IMR-90 (cell line): ENCODE results near the gene DMRTC2. TPM values are rescaled to one million over a fixed set of nuclear protein-coding genes. Genes with fewer than 3 reads are reported as not detected.

Experiments
- ATAC-seq: fragments of 200-7000 bp; cut with Tn5 transposase; 2 replicates; pipeline ENCODE4 v1.9.1; 2020; ENCODE audit warnings: low read depth, mild to moderate bottlenecking, moderate library complexity
- BruUV-seq: library from RNA; stranded (reverse); fragments of 400-500 nt; replicated peaks from 2 replicates; lab custom pipeline; 2021; lab: Mats Ljungman, UMichigan
- CTCF ChIA-PET: fragments of 300-600 bp; formaldehyde crosslinking; extraction: SDS; loops from one replicate; lab custom pipeline; 2021; ENCODE audit warnings: antibody characterized with exemption; lab: Yijun Ruan, JAX
- POLR2A ChIA-PET: fragments of 300-600 bp; sonication (Branson Sonifier 250); formaldehyde crosslinking; loops from one replicate; lab custom pipeline; 2022; ENCODE audit warnings: antibody characterized with exemption; ENCODE audit not compliant: unreplicated experiment; lab: Charles Lee
- DNase-seq: peaks from one replicate; pipeline ENCODE4 v3.0.0; 2013
- H2AFZ ChIP-seq: replicated peaks from 2 replicates; pipeline ENCODE3; 2013; ENCODE audit warnings: low read length, mild to moderate bottlenecking; ENCODE audit not compliant: poor library complexity
- H2AK5ac ChIP-seq: 2 replicates; pipeline ENCODE4 v1.6.1; 2013; ENCODE audit warnings: low read depth, low read length, inconsistent platforms
- H2AK9ac ChIP-seq: replicated peaks from 2 replicates; pipeline ENCODE3; 2013; ENCODE audit warnings: mild to moderate bottlenecking, low read depth, low read length, moderate library complexity; ENCODE audit not compliant: poor library complexity
- H2BK120ac ChIP-seq: 2 replicates; pipeline ENCODE4 v1.6.1; 2013; ENCODE audit warnings: low read depth, low read length, inconsistent platforms
- H2BK15ac ChIP-seq: 3 replicates; pipeline ENCODE4 v1.6.1; 2013; ENCODE audit warnings: low read depth, low read length, inconsistent platforms
- H2BK20ac ChIP-seq: 2 replicates; pipeline ENCODE4 v1.6.1; 2013; ENCODE audit warnings: low read depth, mild to moderate bottlenecking, inconsistent platforms, low read length, moderate library complexity
- H2BK5ac ChIP-seq: 2 replicates; pipeline ENCODE4 v1.6.1; 2013; ENCODE audit warnings: mild to moderate bottlenecking, low read depth, low read length, inconsistent platforms; ENCODE audit not compliant: poor library complexity, severe bottlenecking
- H3K14ac ChIP-seq: replicated peaks from 2 replicates; pipeline ENCODE4 v1.6.1; 2013; ENCODE audit warnings: low read depth, low read length, inconsistent platforms
- H3K18ac ChIP-seq: 2 replicates; pipeline ENCODE4 v1.6.1; 2013; ENCODE audit warnings: low read depth, low read length, control low read depth
- H3K23ac ChIP-seq: 2 replicates; pipeline ENCODE4 v1.6.1; 2013; ENCODE audit warnings: low read depth, low read length, inconsistent platforms
- H3K27ac ChIP-seq: 2 replicates; pipeline ENCODE4 v1.5.1; 2013; ENCODE audit warnings: mild to moderate bottlenecking, control low read depth, low read length; ENCODE audit not compliant: insufficient read depth
- H3K27me3 ChIP-seq: 2 replicates; pipeline ENCODE4 v1.6.1; 2013; ENCODE audit warnings: low read length; ENCODE audit not compliant: control insufficient read depth, insufficient read depth
- H3K36me3 ChIP-seq: 2 replicates; pipeline ENCODE4 v1.6.1; 2013; ENCODE audit warnings: low read length, mixed read lengths; ENCODE audit not compliant: control insufficient read depth, insufficient read depth
- H3K4ac ChIP-seq: 2 replicates; pipeline ENCODE4 v1.6.1; 2013; ENCODE audit warnings: low read depth, low read length, inconsistent platforms
- H3K4me1 ChIP-seq: 2 replicates; pipeline ENCODE4 v1.6.1; 2013; ENCODE audit warnings: low read length, mixed read lengths; ENCODE audit not compliant: control insufficient read depth, insufficient read depth
- H3K4me2 ChIP-seq: 2 replicates; pipeline ENCODE4 v1.6.1; 2013; ENCODE audit warnings: low read depth, mild to moderate bottlenecking, control low read depth, low read length, moderate library complexity
- H3K4me3 ChIP-seq: 2 replicates; pipeline ENCODE4 v1.5.1; 2013; ENCODE audit warnings: low read depth, mild to moderate bottlenecking, control low read depth, low read length, moderate library complexity; ENCODE audit not compliant: insufficient read depth
- H3K56ac ChIP-seq: 2 replicates; pipeline ENCODE4 v1.6.1; 2013; ENCODE audit warnings: low read length, inconsistent platforms; ENCODE audit not compliant: insufficient read depth; ENCODE audit errors: extremely low read depth
- H3K79me1 ChIP-seq, 2 experiments: 2 replicates each; pipeline ENCODE4 v1.6.1; 2013; ENCODE audit warnings: low read length in 2 of 2, inconsistent platforms in 1 of 2, low read depth in 1 of 2
- H3K9ac ChIP-seq: 2 replicates; pipeline ENCODE4 v1.6.1; 2013; ENCODE audit warnings: low read depth, low read length, control low read depth
- H3K9me1 ChIP-seq: 2 replicates; pipeline ENCODE4 v1.6.1; 2013; ENCODE audit warnings: low read length, inconsistent platforms; ENCODE audit not compliant: insufficient read depth
- H3K9me3 ChIP-seq: 2 replicates; pipeline ENCODE4 v1.6.1; 2013; ENCODE audit warnings: low read length; ENCODE audit not compliant: control insufficient read depth, insufficient read depth
- H4K20me1 ChIP-seq: 2 replicates; pipeline ENCODE4 v1.6.1; 2013; ENCODE audit warnings: low read length, inconsistent platforms; ENCODE audit not compliant: insufficient read depth
- H4K5ac ChIP-seq: 2 replicates; pipeline ENCODE4 v1.6.1; 2013; ENCODE audit warnings: mild to moderate bottlenecking, low read depth, low read length, control low read depth
- H4K8ac ChIP-seq, 2 experiments: 2 replicates each; pipeline ENCODE4 v1.6.1; 2013; ENCODE audit warnings: low read depth in 2 of 2, low read length in 2 of 2, control low read depth in 1 of 2, inconsistent platforms in 1 of 2
- H4K91ac ChIP-seq: 2 replicates; pipeline ENCODE4 v1.6.1; 2013; ENCODE audit warnings: low read depth, low read length, inconsistent platforms; ENCODE audit not compliant: insufficient read depth
- BHLHE40 ChIP-seq: fragments of 150-350 bp; IDR thresholded peaks from 2 replicates; pipeline ENCODE4 v1.6.1; 2016; ENCODE audit warnings: mild to moderate bottlenecking, low read depth, low read length
- CEBPB ChIP-seq: IDR thresholded peaks from 2 replicates; pipeline ENCODE4 v1.6.1; 2012; ENCODE audit warnings: low read depth, low read length, improper control_type of control experiment
- CHD1 ChIP-seq: IDR thresholded peaks from 2 replicates; pipeline ENCODE4 v1.6.1; 2012; ENCODE audit warnings: low read depth, low read length, improper control_type of control experiment
- FOS ChIP-seq: fragments of 150-350 bp; IDR thresholded peaks from 2 replicates; pipeline ENCODE4 v1.6.1; 2016; ENCODE audit warnings: low read depth, low read length
- MAZ ChIP-seq: IDR thresholded peaks from 2 replicates; pipeline ENCODE4 v1.6.1; 2012; ENCODE audit warnings: low read depth, mild to moderate bottlenecking, low read length, improper control_type of control experiment, moderate library complexity, borderline replicate concordance
- MXI1 ChIP-seq: IDR thresholded peaks from 2 replicates; pipeline ENCODE4 v1.6.1; 2012; ENCODE audit warnings: low read depth, mild to moderate bottlenecking, low read length, moderate library complexity, borderline replicate concordance
- NFE2L2 ChIP-seq: fragments of 150-350 bp; IDR thresholded peaks from 2 replicates; pipeline ENCODE4 v1.6.1; 2016; ENCODE audit warnings: low read depth, mild to moderate bottlenecking, low read length
- POLR2A ChIP-seq: IDR thresholded peaks from 2 replicates; pipeline ENCODE4 v1.6.1; 2012; ENCODE audit warnings: mild to moderate bottlenecking, low read depth, low read length
- RAD21 ChIP-seq: IDR thresholded peaks from 2 replicates; pipeline ENCODE4 v1.6.1; 2012; ENCODE audit warnings: low read length, improper control_type of control experiment
- RCOR1 ChIP-seq: IDR thresholded peaks from 2 replicates; pipeline ENCODE4 v1.6.1; 2012; ENCODE audit warnings: mild to moderate bottlenecking, low read length, improper control_type of control experiment; ENCODE audit not compliant: insufficient replicate concordance
- RFX5 ChIP-seq: IDR thresholded peaks from 2 replicates; pipeline ENCODE4 v1.8.0; 2012; ENCODE audit warnings: low read depth, mild to moderate bottlenecking, low read length, moderate library complexity
- SMC3 ChIP-seq: fragments of 150-350 bp; IDR thresholded peaks from 2 replicates; pipeline ENCODE4 v1.6.1; 2016; ENCODE audit warnings: low read depth, mild to moderate bottlenecking, antibody characterized with exemption, low read length, moderate library complexity
- WGBS, 2 experiments: methylation state at CpG; one replicate each; pipeline versions ENCODE4 v1.1.5 to v1.1.7; 2013; ENCODE audit warnings: missing lambda C conversion rate in 2 of 2; ENCODE audit not compliant: insufficient read length in 1 of 2; ENCODE audit errors: extremely low coverage in 2 of 2; 5-methylcytosine and 5-hydroxymethylcytosine counted together
- dilution Hi-C: fragments of 300-500 bp; cut with HindIII; formaldehyde crosslinking; loops from one replicate; pipeline ENCODE4 v1.14.3; 2018; ENCODE audit warnings: low sequenced_read_pairs; ENCODE audit not compliant: unreplicated experiment
- in situ Hi-C: fragments of 300-500 bp; cut with MboI; formaldehyde crosslinking; loops from 3 replicates; pipeline ENCODE4 v1.14.3; 2019; ENCODE audit warnings: low sequenced_read_pairs, inconsistent platforms, mixed read lengths
- intact Hi-C: fragments of 100-400 bp; cut with micrococcal nuclease; formaldehyde crosslinking; loops from 2 replicates; pipeline ENCODE4 v1.10.0; 2022
- polyA plus RNA-seq, 3 experiments: library from polyadenylated mRNA; depleted of rRNA; stranded (reverse); fragments of >200 nt; gene quantifications; 2 replicates each; pipeline ENCODE4 v1.2.3, GENCODE V29; 2012; ENCODE audit warnings: low replicate concordance in 1 of 3
- total RNA-seq: library from RNA; depleted of rRNA; stranded (reverse); fragments of >200 nt; gene quantifications from 2 replicates; pipeline ENCODE4 v1.2.3, GENCODE V29; 2012
- TF ChIP-seq, protein P1 (sequence below): fragments of 150-350 bp; IDR thresholded peaks from 2 replicates; pipeline ENCODE4 v1.6.1; 2017; ENCODE audit warnings: mild to moderate bottlenecking, antibody characterized with exemption, low read length, low read depth
- TF ChIP-seq, protein P2 (sequence below): fragments of 150-350 bp; IDR thresholded peaks from 2 replicates; pipeline ENCODE4 v1.6.1; 2016; ENCODE audit warnings: low read depth, mild to moderate bottlenecking, low read length, moderate library complexity, borderline replicate concordance
- TF ChIP-seq, protein P3 (sequence below): conservative IDR thresholded peaks from 2 replicates; pipeline ENCODE4 v1.5.1; 2012; ENCODE audit warnings: mild to moderate bottlenecking, low read depth, low read length, improper control_type of control experiment

The DMRTC2 gene
- total and polyA plus RNA-seq, 2 of the 4 experiments (the other 2 are of a cell fraction): not detected

DNA sequence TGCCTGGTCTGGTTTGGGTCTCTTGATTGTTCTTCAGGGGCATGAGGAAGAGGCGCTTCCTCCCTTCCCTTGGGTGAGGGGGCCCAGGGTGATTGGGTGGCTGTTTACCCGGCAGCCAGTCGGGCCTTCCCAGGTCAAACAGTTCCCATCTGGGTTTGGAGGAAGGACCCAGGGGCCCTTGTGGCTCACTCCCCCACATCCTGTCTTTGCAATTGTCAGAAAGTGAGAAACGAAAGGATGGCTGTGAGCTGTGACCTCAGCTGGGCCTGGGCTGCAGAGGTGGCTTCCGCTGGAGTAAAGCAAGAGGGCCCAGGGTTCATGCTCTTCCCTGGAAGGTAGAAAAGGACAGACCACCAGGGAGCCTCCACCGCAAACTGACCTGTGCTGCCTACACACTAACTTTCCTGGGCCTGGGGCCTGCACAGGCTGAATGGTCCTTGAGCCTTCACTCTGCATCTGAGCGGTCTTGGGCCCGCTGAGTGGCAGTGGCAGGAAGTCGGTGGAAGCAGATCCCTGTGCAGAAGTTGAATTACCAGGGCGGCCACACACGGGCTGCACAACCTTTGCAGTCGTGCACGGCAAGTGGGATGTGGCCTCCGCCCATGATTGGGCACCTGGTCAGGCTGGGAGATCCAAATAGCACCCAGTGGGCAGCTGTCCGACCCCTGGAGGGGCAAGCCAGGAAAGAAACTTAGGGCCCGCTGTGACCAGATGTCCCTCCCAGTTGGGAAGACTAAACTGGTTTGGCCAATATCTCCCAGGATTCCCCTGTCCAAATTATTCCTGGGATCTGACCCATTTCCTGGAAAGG lies 26.9 kb downstream of the DMRTC2 start:
- no peak overlapping the region for H3K56ac ChIP-seq
- H4K91ac ChIP-seq: no peak overlapping the region
- H3K27ac ChIP-seq: no peak overlapping the region
- in situ Hi-C loops: no loop called here
- H2BK5ac ChIP-seq: no peak overlapping the region
- peaks cover 69% of the 10 kb centered on the region for H4K20me1 ChIP-seq
- no peak overlapping the region for H3K23ac ChIP-seq
- DNase-seq (no peak), ATAC-seq (no peak)
- H3K9me3 ChIP-seq: no peaks in the 10 kb centered on the region
- H3K4ac ChIP-seq: no peak overlapping the region
- H2AK9ac ChIP-seq: no peak overlapping the region
- intact Hi-C loops: no loop called here
- H3K9me1 ChIP-seq: no peaks in the 10 kb centered on the region
- POLR2A ChIA-PET: no interaction called here
- no peak overlapping the region for H2BK15ac ChIP-seq
- no peak overlapping the region for H3K4me3 ChIP-seq
- H2BK20ac ChIP-seq: no peak overlapping the region
- 84% methylated on average over 8 of the region's 16 CpGs; no CpG with 5 or more reads in 1 of the 2 experiments for whole genome bisulfite sequencing, 2 experiments
- peaks cover 2% of the 10 kb centered on the region; the same call in 1 of the 2 replicates for H3K4me1 ChIP-seq
- H3K14ac ChIP-seq: no peak overlapping the region
- no peak overlapping the region for H4K8ac ChIP-seq
- dilution Hi-C loops: no loop called here
- H2AFZ ChIP-seq: no peak overlapping the region
- CTCF ChIA-PET: no interaction called here
- H2AK5ac ChIP-seq: no peak overlapping the region
- BruUV-seq: no TSS peak
- H4K5ac ChIP-seq: no peak overlapping the region
- no peak overlapping the region for H3K9ac ChIP-seq
- no peak overlapping the region for H2BK120ac ChIP-seq
- peaks cover 51% of the 10 kb centered on the region for H3K36me3 ChIP-seq
- peaks cover 13 to 32% of the 10 kb centered on the region in 2 experiments for H3K79me1 ChIP-seq
- no peak overlapping the region for H3K18ac ChIP-seq
- H3K27me3 ChIP-seq: no peaks in the 10 kb centered on the region; the same call in 1 of the 2 replicates
- H3K4me2 ChIP-seq: no peak overlapping the region
- TF ChIP-seq CEBPB (no peak), SMC3 (no peak), MXI1 (no peak), POLR2A (no peak; the same call in 1 of the 2 replicates), RAD21 (no peak), BHLHE40 (no peak), RCOR1 (no peak), MAZ (no peak), RFX5 (no peak), FOS (no peak), NFE2L2 (no peak), CHD1 (no peak)
- TF ChIP-seq, protein P1, sequence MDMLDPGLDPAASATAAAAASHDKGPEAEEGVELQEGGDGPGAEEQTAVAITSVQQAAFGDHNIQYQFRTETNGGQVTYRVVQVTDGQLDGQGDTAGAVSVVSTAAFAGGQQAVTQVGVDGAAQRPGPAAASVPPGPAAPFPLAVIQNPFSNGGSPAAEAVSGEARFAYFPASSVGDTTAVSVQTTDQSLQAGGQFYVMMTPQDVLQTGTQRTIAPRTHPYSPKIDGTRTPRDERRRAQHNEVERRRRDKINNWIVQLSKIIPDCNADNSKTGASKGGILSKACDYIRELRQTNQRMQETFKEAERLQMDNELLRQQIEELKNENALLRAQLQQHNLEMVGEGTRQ: no peak
- TF ChIP-seq, protein P2, sequence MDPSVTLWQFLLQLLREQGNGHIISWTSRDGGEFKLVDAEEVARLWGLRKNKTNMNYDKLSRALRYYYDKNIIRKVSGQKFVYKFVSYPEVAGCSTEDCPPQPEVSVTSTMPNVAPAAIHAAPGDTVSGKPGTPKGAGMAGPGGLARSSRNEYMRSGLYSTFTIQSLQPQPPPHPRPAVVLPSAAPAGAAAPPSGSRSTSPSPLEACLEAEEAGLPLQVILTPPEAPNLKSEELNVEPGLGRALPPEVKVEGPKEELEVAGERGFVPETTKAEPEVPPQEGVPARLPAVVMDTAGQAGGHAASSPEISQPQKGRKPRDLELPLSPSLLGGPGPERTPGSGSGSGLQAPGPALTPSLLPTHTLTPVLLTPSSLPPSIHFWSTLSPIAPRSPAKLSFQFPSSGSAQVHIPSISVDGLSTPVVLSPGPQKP: no peak
- TF ChIP-seq, protein P3, sequence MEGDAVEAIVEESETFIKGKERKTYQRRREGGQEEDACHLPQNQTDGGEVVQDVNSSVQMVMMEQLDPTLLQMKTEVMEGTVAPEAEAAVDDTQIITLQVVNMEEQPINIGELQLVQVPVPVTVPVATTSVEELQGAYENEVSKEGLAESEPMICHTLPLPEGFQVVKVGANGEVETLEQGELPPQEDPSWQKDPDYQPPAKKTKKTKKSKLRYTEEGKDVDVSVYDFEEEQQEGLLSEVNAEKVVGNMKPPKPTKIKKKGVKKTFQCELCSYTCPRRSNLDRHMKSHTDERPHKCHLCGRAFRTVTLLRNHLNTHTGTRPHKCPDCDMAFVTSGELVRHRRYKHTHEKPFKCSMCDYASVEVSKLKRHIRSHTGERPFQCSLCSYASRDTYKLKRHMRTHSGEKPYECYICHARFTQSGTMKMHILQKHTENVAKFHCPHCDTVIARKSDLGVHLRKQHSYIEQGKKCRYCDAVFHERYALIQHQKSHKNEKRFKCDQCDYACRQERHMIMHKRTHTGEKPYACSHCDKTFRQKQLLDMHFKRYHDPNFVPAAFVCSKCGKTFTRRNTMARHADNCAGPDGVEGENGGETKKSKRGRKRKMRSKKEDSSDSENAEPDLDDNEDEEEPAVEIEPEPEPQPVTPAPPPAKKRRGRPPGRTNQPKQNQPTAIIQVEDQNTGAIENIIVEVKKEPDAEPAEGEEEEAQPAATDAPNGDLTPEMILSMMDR: no peak
